Forelimb muscle (tissue), 1 donor: ENCODE data around the gene DMBX1. TPM values are rescaled to one million over a fixed set of nuclear protein-coding genes. Genes with fewer than 3 reads are reported as not detected.

Experiments
- DNase-seq: peaks from one replicate; pipeline ENCODE4 v3.0.0-alpha.2; 2013; ENCODE audit warnings: low read depth
- polyA plus RNA-seq: library from polyadenylated mRNA; unstranded; fragments of 120-200 nt; gene quantifications from one replicate; pipeline ENCODE4 v1.2.1, GENCODE V29; 2013; ENCODE audit not compliant: insufficient read length

The DMBX1 gene
- polyA plus RNA-seq, 1 donor = not detected

- DNase-seq = no peak
These were observed 13.8 kb downstream of the DMBX1 start for GRCh38 chr1:46503421-46503820.

- DNase-seq = no peak
These were observed 17.0 kb downstream of the DMBX1 start for GRCh38 chr1:46506470-46507219.

GRCh38 chr1:46508757-46509156, 19.1 kb downstream of the DMBX1 start:
- no peak for DNase-seq

- no peak for DNase-seq
These were observed 20.8 kb downstream of the DMBX1 start for GRCh38 chr1:46510341-46510997.

GRCh38 chr1:46510998-46511365, 21.3 kb downstream of the DMBX1 start:
- DNase-seq = no peak

GRCh38 chr1:46512135-46512791, 22.6 kb downstream of the DMBX1 start:
- no peak for DNase-seq

GRCh38 chr1:46512792-46513190, 23.2 kb downstream of the DMBX1 start:
- no peak for DNase-seq

GRCh38 chr1:46513536-46513935, 23.9 kb downstream of the DMBX1 start:
- DNase-seq = no peak

GRCh38 chr1:46515576-46515975, 25.9 kb downstream of the DMBX1 start:
- DNase-seq = no peak

- DNase-seq = no peak
These were observed 26.7 kb downstream of the DMBX1 start for GRCh38 chr1:46516200-46516950.

GRCh38 chr1:46517010-46517600, 27.5 kb downstream of the DMBX1 start:
- no peak for DNase-seq

- DNase-seq = no peak
These were observed 28.4 kb downstream of the DMBX1 start for GRCh38 chr1:46517932-46518498.

GRCh38 chr1:46519209-46519608, 29.6 kb downstream of the DMBX1 start:
- DNase-seq = no peak

GRCh38 chr1:46520063-46520911, 30.7 kb downstream of the DMBX1 start:
- DNase-seq = no peak

GRCh38 chr1:46521414-46521813, 31.8 kb downstream of the DMBX1 start:
- no peak for DNase-seq

- no peak for DNase-seq
These were observed 32.7 kb downstream of the DMBX1 start for GRCh38 chr1:46522184-46522968.

GRCh38 chr1:46522969-46523320, 33.3 kb downstream of the DMBX1 start:
- no peak for DNase-seq

GRCh38 chr1:46523496-46524353, 34.1 kb downstream of the DMBX1 start:
- no peak for DNase-seq

GRCh38 chr1:46524843-46525242, 35.2 kb downstream of the DMBX1 start:
- no peak for DNase-seq
